ENCODE results near the gene OR52I1.

- TF ChIP-seq POLR2AphosphoS5 (IDR thresholded peaks at IDR 0.05; ENCODE audit: low read depth) = no peak
- no peak for TF ChIP-seq CTCF (IDR thresholded peaks at IDR 0.05; ENCODE audit: insufficient read depth, low read length)
Measured at GRCh38 chr11:4581443-4581842, 12.4 kb upstream of the OR52I1 start, which contains the start of gene OR52I2.
